Right lobe of liver (tissue), 4 donors: Measurements from ENCODE around the gene HID1.

ENCODE experiments used
- CTCF ChIP-seq, 4 donors: fragments of 200-600 bp in 3 of 4; fragments of 450-650 bp in 1 of 4; IDR thresholded peaks; one replicate each; pipeline versions ENCODE4 v1.5.1 to v1.8.0; 2016 to 2022; ENCODE audit warnings: antibody characterized with exemption in 4 of 4, mild to moderate bottlenecking in 2 of 4
- POLR2A ChIP-seq: fragments of 450-650 bp; IDR thresholded peaks from one replicate; pipeline ENCODE4 v1.6.1; 2017; ENCODE audit warnings: antibody characterized with exemption, mild to moderate bottlenecking
- donor health status: DM: no; HTN: no; CAD: no.
- donor health status: DM: no; HTN: no; CAD: no.
- donor health status: DM: no; HTN: yes; CAD: no.

DNA sequence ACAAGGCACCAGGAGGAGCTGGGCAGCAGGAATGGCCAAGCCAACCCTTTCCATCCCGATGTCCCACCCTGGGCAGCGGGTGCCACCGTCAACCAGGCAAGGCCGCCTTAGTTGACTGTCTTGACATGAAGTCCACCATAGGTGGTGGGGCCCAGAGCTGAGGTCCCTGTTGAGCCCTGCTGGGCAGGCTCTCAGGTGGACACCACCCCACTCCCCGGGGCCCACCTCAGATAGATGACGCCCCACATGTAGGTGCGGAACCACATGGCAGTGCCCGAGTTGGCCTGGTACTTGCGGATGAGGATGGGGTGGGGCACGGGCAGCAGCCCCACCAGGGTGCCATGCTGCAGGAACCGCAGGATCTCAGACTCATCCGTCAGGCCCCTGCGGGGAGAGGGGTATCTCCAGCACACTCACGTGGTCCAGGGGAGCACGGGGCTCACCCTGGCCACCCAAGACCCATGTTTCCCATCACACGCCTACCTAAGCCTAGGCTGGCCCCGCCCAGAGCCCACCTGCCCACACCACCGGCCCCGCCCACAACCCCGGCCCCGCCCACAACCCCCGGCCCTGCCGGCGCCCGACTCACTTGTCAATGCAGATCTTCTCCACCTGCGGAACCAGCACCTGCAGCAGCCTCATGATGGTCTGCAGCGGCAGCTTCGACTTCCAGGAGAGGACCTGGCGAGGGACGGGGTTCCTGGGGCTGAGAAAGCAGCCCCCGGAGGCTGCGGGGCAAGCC lies 20.7 kb downstream of the HID1 start:
- TF ChIP-seq POLR2A, result no peak
- no peak for TF ChIP-seq CTCF (IDR thresholded peaks at IDR 0.05)
